ENCODE measurements around the gene ETS2. TPM values are rescaled to one million over a fixed set of nuclear protein-coding genes. Genes with fewer than 3 reads are reported as not detected.

Gene ETS2
- total RNA-seq, 1 donor from 2014 or later, result 43.9 TPM

DNA sequence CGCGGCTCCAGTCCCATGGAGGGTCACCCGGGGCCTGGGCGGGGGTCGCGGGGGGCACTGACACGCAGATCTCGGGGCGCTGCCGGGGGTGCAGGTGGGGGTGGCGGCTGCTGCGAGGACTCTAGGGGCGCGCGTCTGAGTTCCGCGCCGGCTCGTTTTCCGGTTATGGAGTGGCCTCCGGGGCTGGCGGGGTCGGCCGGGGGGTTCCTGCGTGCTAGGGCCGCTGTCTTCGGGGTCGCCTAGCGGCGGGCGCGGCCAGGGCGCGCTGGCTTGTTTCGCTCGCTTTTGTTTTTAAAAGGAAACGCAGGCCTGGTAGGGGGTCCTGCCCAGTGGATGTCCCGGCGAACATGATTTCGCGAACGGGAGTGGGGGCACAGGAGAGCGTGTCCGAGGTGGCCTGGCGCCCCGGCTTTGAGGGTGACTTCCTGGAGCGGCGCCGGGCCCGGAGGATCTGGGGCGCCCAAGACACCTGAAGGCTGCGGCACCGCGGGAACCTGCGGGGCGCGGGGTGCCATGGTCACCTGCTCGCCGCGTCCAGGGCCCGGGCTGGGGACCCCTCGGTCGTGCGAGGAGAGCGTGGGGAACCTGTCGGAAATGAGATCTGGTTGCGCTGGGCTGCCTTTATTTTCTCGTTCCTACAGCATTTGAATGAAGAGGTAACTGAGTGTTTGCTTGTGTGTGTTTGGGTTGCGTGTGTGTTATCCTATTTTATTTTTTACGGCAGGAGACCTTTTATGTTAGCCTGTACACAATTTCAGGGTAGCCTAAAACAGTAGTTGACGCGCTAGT is 618 bp downstream of the ETS2 start:
- Mint-ChIP-seq H3K36me3 (ENCODE audit: insufficient read depth) (peaks cover 10% of the 10 kb centered on the region), H3K27me3 (no peaks in the 10 kb centered on the region), H3K9me3 (ENCODE audit: low read depth) (no peaks in the 10 kb centered on the region), H3K4me3 (ENCODE audit: low read depth) (peak overlapping the region; percentile 94), H3K4me1 (ENCODE audit: low read depth) (peaks cover 57% of the 10 kb centered on the region), H3K27ac (peak overlapping the region; percentile 96)
- DNase-seq (ENCODE audit: low spot score, unreplicated experiment), result peak; percentile 27
- TF ChIP-seq, protein P1, sequence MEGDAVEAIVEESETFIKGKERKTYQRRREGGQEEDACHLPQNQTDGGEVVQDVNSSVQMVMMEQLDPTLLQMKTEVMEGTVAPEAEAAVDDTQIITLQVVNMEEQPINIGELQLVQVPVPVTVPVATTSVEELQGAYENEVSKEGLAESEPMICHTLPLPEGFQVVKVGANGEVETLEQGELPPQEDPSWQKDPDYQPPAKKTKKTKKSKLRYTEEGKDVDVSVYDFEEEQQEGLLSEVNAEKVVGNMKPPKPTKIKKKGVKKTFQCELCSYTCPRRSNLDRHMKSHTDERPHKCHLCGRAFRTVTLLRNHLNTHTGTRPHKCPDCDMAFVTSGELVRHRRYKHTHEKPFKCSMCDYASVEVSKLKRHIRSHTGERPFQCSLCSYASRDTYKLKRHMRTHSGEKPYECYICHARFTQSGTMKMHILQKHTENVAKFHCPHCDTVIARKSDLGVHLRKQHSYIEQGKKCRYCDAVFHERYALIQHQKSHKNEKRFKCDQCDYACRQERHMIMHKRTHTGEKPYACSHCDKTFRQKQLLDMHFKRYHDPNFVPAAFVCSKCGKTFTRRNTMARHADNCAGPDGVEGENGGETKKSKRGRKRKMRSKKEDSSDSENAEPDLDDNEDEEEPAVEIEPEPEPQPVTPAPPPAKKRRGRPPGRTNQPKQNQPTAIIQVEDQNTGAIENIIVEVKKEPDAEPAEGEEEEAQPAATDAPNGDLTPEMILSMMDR (IDR thresholded peaks at IDR 0.05; ENCODE audit: unreplicated experiment), result peak; percentile 49

DNA sequence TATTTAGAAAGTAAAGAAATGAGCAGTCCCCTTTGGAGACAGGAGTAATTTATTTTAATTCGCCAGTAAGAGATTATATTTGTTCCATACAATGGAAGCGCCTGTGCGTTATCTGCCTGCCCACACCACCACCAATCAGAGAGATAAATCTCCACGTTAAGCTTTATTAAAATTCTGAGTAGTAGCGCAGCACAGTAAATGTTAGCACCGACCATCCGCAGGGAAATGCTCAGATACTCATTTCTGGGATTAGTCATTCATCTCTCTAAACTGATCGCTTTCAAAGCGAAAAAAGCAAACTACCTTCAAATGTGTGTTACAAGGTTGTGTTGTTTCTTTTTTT is 1.2 kb downstream of the ETS2 start:
- Mint-ChIP-seq H3K9me3 (ENCODE audit: low read depth) (no peaks in the 10 kb centered on the region), H3K27me3 (no peaks in the 10 kb centered on the region), H3K4me1 (ENCODE audit: low read depth) (peaks cover 58% of the 10 kb centered on the region), H3K36me3 (ENCODE audit: insufficient read depth) (peaks cover 10% of the 10 kb centered on the region), H3K27ac (peak overlapping the region; percentile 96), H3K4me3 (ENCODE audit: low read depth) (peak overlapping the region; percentile 94)
- DNase-seq (ENCODE audit: low spot score, unreplicated experiment), result no peak
- TF ChIP-seq, protein P1 (IDR thresholded peaks at IDR 0.05; ENCODE audit: unreplicated experiment), result no peak

DNA sequence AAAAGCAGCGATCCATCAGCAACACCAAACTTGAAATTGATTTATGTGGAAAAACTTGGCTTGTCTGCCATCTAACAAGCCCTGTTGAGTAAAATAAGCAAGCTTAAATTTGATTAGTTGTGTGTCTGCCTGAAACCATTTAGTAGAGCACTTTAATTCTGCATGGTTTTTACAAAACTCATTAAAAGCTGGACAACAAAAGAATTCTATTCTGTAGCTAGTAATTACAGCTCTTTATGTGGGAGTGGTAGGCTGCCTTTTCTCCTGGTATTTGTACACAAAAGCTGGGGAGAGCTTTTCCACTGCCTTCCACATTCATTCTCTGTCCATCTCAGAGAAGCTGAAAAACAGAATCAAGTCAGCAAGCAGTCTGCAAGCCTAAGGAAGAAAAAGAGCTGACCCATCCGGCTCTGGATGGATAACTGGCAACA is 1.7 kb downstream of the ETS2 start:
- Mint-ChIP-seq H3K4me3 (ENCODE audit: low read depth) (peak overlapping the region; percentile 94), H3K27ac (peak overlapping the region; percentile 71), H3K4me1 (ENCODE audit: low read depth) (peaks cover 59% of the 10 kb centered on the region), H3K36me3 (ENCODE audit: insufficient read depth) (peaks cover 10% of the 10 kb centered on the region), H3K27me3 (no peaks in the 10 kb centered on the region), H3K9me3 (ENCODE audit: low read depth) (no peaks in the 10 kb centered on the region)
- TF ChIP-seq, protein P1 (IDR thresholded peaks at IDR 0.05; ENCODE audit: unreplicated experiment), result no peak
- no peak for DNase-seq (ENCODE audit: low spot score, unreplicated experiment)

DNA sequence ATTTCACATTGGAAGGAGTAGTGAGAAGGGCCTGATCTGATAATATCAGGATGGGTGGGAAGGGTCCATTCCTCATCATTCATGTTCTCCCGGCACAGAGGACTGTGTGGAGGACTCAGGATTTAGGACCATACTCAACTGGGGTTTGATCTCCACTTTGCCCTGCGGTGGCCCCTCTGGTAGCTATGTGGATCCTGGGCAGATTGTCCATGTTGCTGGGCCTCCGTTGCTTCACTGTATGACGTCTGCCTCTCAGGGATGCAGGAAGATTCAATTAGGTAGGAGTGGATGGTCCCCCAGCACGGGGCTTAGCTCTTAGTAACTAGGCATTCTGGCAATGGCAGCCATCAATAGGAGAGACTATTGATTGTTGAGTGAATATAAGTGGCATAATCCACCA is 2.3 kb downstream of the ETS2 start:
- Mint-ChIP-seq H3K4me3 (ENCODE audit: low read depth) (peak overlapping the region; percentile 94), H3K4me1 (ENCODE audit: low read depth) (peaks cover 57% of the 10 kb centered on the region), H3K36me3 (ENCODE audit: insufficient read depth) (peaks cover 12% of the 10 kb centered on the region), H3K9me3 (ENCODE audit: low read depth) (no peaks in the 10 kb centered on the region), H3K27ac (peak overlapping the region; percentile 75), H3K27me3 (no peaks in the 10 kb centered on the region)
- TF ChIP-seq, protein P1 (IDR thresholded peaks at IDR 0.05; ENCODE audit: unreplicated experiment), result no peak
- DNase-seq (ENCODE audit: low spot score, unreplicated experiment), result no peak

DNA sequence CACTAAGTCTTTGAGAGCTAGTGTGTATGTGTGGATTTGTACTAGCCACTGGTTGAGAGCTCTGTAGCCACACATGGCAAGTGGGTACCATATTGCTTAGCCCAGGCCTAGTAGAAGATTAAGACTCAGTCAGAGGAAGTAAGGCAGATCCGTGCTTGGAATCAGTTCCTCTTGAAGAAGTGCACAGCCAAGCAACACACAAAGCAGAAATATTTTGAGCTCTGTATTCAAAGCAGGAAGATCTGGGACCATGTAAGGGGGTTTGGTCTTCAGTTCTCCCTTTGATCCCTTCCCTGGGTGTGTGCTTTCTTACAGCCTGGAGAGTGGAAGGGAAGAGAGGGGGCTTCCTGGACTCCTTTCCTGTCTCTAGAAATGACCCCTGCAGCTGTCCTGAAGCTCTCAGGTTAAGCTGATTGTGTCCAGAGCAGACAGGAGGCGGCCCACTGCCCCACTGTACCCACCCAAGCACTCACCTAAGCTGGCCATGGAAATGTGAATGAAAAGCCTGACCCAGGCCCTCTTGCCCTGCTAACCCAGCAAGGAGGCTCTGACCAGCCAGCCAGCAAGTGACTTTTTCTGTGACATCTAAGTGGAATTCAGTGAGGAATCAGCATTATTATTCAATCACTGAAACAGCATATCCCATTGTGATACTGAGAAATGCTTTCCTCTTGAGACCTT is 3.6 kb downstream of the ETS2 start:
- Mint-ChIP-seq H3K27me3 (no peaks in the 10 kb centered on the region), H3K27ac (no peak overlapping the region), H3K9me3 (ENCODE audit: low read depth) (no peaks in the 10 kb centered on the region), H3K36me3 (ENCODE audit: insufficient read depth) (peaks cover 19% of the 10 kb centered on the region), H3K4me3 (ENCODE audit: low read depth) (no peak overlapping the region), H3K4me1 (ENCODE audit: low read depth) (peaks cover 57% of the 10 kb centered on the region)
- DNase-seq (ENCODE audit: low spot score, unreplicated experiment), result no peak
- TF ChIP-seq, protein P1 (IDR thresholded peaks at IDR 0.05; ENCODE audit: unreplicated experiment), result no peak

Measured in progenitor cell of endocrine pancreas (in vitro differentiated cells).